ENCODE results near the gene MCUR1. TPM values are rescaled to one million over a fixed set of nuclear protein-coding genes. Genes with fewer than 3 reads are reported as not detected.

MCUR1 gene
- polyA plus RNA-seq, 2 of the 4 experiments (the other 2 are of a cell fraction): 11.6 to 15.6 TPM

DNA sequence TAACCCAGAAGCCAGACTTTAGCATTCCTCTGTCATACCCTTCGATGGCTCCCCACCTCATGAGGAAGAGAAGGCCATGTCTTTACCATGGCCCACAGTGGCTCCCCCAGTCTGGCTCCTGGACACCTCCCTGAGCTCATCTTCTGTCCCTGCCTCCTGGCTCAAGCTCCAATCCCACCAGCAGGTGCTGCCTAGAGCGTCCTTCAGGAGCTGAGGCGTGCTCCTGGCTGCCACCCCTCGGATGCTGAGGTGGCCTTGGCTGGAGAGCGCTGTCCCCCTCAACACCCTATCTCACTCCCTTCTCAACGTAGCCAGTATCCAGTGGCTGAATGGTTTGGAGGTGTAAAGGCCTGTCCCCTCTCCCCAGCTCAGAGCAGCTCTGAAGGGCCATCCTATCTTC lies 55.3 kb downstream of the MCUR1 start:
- Histone ChIP-seq H3K9me3 (peaks cover 2% of the 10 kb centered on the region; the same call in 1 of the 3 replicates), H3K4me2 (no peak overlapping the region), H3K4me3 (no peak overlapping the region), H3K27ac (no peak overlapping the region), H3K4me1 (no peaks in the 10 kb centered on the region; the same call in 2 of the 3 replicates)
- 50% methylated on average over 6 of the region's 6 CpGs for WGBS (ENCODE audit: missing lambda C conversion rate)
- POLR2A ChIA-PET: no interaction called here
- DNase-seq (ENCODE audit: low read depth in 1 of 2, low spot score in 1 of 2) (no peak), ATAC-seq (no peak), FAIRE-seq (no peak)
- CTCF ChIA-PET: interaction anchor here (0.9 kb wide), 1 partner anchor 36 kb away, joined by 3 read pairs; no protein-coding TSS in a partner anchor
- TF ChIP-seq KDM5A (IDR thresholded peaks at IDR 0.05): no peak

- Histone ChIP-seq H3K9me3 (no peaks in the 10 kb centered on the region), H3K4me3 (no peak overlapping the region), H3K4me2 (no peak overlapping the region), H3K4me1 (no peaks in the 10 kb centered on the region), H3K27ac (no peak overlapping the region)
- ATAC-seq: no peak
- WGBS (ENCODE audit: missing lambda C conversion rate): 83% methylated on average over 2 of the region's 2 CpGs
- TF ChIP-seq ZSCAN20 (CRISPR knock-in tag; IDR thresholded peaks at IDR 0.05) (no peak), HDAC2 (IDR thresholded peaks at IDR 0.05) (no peak), CHD4 (IDR thresholded peaks at IDR 0.05; ENCODE audit: borderline replicate concordance) (no peak), POLR2A (IDR thresholded peaks at IDR 0.05; ENCODE audit: low read length) (no peak), HEYL (CRISPR knock-in tag; IDR thresholded peaks at IDR 0.05) (no peak), ESRRA (IDR thresholded peaks at IDR 0.05; ENCODE audit: borderline replicate concordance, low read length) (no peak), CBX2 (IDR thresholded peaks at IDR 0.05; ENCODE audit: borderline replicate concordance, low read depth) (no peak), HOXB13 (CRISPR knock-in tag; IDR thresholded peaks at IDR 0.05; ENCODE audit: low read depth) (no peak), CBX8 (IDR thresholded peaks at IDR 0.05) (no peak), MAZ (IDR thresholded peaks at IDR 0.05; ENCODE audit: borderline replicate concordance, low read depth, low read length) (no peak), FOXS1 (CRISPR knock-in tag; IDR thresholded peaks at IDR 0.05) (no peak), GATA3 (IDR thresholded peaks at IDR 0.05; ENCODE audit: borderline replicate concordance) (no peak), JUNB (IDR thresholded peaks at IDR 0.05) (no peak), RARB (CRISPR knock-in tag; IDR thresholded peaks at IDR 0.05) (no peak), TP53 (CRISPR knock-in tag; IDR thresholded peaks at IDR 0.05) (no peak), FOSL2 (IDR thresholded peaks at IDR 0.05) (no peak), FOSL2 (CRISPR knock-in tag; IDR thresholded peaks at IDR 0.05) (no peak)
- TF ChIP-seq, protein P1, sequence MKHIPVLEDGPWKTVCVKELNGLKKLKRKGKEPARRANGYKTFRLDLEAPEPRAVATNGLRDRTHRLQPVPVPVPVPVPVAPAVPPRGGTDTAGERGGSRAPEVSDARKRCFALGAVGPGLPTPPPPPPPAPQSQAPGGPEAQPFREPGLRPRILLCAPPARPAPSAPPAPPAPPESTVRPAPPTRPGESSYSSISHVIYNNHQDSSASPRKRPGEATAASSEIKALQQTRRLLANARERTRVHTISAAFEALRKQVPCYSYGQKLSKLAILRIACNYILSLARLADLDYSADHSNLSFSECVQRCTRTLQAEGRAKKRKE (CRISPR knock-in tag; IDR thresholded peaks at IDR 0.05; ENCODE audit: low read depth): no peak
- TF ChIP-seq, protein P2, sequence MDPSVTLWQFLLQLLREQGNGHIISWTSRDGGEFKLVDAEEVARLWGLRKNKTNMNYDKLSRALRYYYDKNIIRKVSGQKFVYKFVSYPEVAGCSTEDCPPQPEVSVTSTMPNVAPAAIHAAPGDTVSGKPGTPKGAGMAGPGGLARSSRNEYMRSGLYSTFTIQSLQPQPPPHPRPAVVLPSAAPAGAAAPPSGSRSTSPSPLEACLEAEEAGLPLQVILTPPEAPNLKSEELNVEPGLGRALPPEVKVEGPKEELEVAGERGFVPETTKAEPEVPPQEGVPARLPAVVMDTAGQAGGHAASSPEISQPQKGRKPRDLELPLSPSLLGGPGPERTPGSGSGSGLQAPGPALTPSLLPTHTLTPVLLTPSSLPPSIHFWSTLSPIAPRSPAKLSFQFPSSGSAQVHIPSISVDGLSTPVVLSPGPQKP (IDR thresholded peaks at IDR 0.05; ENCODE audit: low read depth, low read length): no peak
- CTCF ChIA-PET: no interaction called here
- FAIRE-seq: no peak
- DNase-seq (ENCODE audit: low read depth in 1 of 2, low spot score in 1 of 2): no peak
- POLR2A ChIA-PET: no interaction called here
Observed at GRCh38 chr6:13754644-13755043, 59.7 kb downstream of the MCUR1 start.

GRCh38 chr6:13743736-13744127 lies 70.6 kb downstream of the MCUR1 start:
- no peak overlapping the region for H3K4me3 ChIP-seq
- ATAC-seq: no peak
- H3K4me2 ChIP-seq: no peak overlapping the region
- FAIRE-seq: no peak
- CTCF ChIA-PET: no interaction called here
- TF ChIP-seq KDM1A (IDR thresholded peaks at IDR 0.05; ENCODE audit: low read depth) (no peak), PHF8 (IDR thresholded peaks at IDR 0.05; ENCODE audit: borderline replicate concordance, low read depth) (no peak), NFE2L2 (conservative IDR thresholded peaks at IDR 0.05; ENCODE audit: low read length) (no peak), HOXB13 (CRISPR knock-in tag; IDR thresholded peaks at IDR 0.05; ENCODE audit: low read depth) (no peak), KDM5A (IDR thresholded peaks at IDR 0.05) (no peak)
- H3K4me1 ChIP-seq: no peaks in the 10 kb centered on the region
- no peak overlapping the region for H3K27ac ChIP-seq
- no peak for DNase-seq (ENCODE audit: low read depth in 1 of 2, low spot score in 1 of 2)
- WGBS (ENCODE audit: missing lambda C conversion rate): 81% methylated on average over 7 of the region's 7 CpGs
- POLR2A ChIA-PET: no interaction called here
- H3K9me3 ChIP-seq: no peaks in the 10 kb centered on the region

All from A549 (cell line).